Epithelial cell of esophagus (primary cell): ENCODE measurements around the gene OPALIN.

Source experiments
- DNase-seq: peaks from one replicate; pipeline ENCODE4 v3.0.0; 2010; ENCODE audit warnings: low read depth
- H3K4me3 ChIP-seq: 2 replicates; pipeline ENCODE4 v1.5.1; 2011; ENCODE audit warnings: mild to moderate bottlenecking, low read length, control low read depth
- TF ChIP-seq, protein P1 (sequence below): IDR thresholded peaks from 2 replicates; pipeline ENCODE4 v1.5.1; 2011; ENCODE audit warnings: low read depth, mild to moderate bottlenecking, low read length, control low read depth, inconsistent platforms; ENCODE audit not compliant: insufficient read depth; ENCODE audit errors: missing control alignments

OPALIN gene

DNA sequence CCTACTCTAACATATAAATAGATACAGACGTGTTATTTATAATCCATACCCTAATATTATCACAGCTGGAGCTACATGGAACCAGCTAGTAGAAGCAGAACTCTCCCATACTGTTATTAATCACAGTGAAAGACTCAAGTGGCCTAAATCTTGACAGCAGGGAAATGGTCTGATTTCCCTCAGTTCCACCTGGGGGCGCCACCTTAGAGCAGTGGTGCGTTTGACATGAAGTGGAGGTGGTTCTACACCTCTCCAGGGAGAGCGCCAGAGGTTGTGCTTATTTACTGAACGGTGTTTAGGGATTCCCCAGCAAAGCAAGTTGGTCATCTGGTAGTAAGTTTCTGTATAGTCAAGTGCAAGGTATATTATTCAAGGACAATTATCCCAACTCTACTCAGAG is 37.0 kb downstream of the OPALIN start:
- TF ChIP-seq, protein P1, sequence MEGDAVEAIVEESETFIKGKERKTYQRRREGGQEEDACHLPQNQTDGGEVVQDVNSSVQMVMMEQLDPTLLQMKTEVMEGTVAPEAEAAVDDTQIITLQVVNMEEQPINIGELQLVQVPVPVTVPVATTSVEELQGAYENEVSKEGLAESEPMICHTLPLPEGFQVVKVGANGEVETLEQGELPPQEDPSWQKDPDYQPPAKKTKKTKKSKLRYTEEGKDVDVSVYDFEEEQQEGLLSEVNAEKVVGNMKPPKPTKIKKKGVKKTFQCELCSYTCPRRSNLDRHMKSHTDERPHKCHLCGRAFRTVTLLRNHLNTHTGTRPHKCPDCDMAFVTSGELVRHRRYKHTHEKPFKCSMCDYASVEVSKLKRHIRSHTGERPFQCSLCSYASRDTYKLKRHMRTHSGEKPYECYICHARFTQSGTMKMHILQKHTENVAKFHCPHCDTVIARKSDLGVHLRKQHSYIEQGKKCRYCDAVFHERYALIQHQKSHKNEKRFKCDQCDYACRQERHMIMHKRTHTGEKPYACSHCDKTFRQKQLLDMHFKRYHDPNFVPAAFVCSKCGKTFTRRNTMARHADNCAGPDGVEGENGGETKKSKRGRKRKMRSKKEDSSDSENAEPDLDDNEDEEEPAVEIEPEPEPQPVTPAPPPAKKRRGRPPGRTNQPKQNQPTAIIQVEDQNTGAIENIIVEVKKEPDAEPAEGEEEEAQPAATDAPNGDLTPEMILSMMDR: no peak
- no peak overlapping the region for H3K4me3 ChIP-seq
- DNase-seq: no peak

DNA sequence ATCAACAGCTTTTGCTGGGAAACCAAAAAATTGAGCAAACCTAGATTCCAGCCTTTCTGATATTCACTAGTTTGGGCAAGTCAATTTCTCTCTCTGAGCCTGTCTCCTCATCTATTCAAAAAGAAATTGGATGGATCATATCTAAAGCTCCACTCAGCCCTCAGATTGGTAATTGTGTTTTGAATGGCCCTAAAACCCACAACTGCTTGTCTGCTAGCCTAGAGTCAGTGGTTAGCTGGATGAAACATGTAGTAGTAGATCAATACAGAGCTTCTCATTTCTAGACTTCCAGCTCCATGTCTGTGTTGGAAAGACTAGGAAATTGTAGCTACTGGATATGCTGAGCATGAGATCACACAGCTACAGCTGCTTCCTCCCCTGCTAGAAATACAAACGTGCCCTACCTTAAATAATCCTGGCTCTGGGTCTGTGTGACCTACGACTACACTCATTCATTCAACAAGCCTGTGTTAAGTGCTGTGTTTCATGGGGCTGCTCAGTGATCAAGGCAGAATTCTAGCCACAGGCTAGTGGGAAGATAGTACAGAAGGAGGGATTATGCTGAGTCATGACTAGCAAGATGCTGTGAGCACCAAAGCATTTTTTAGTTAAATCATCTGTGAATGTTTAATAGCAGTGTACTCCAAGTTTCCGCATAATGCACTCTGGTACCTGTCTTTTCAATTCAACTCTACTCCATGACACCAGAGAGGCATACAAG is 38.9 kb downstream of the OPALIN start:
- no peak overlapping the region for H3K4me3 ChIP-seq
- no peak for DNase-seq
- TF ChIP-seq, protein P1: no peak

DNA sequence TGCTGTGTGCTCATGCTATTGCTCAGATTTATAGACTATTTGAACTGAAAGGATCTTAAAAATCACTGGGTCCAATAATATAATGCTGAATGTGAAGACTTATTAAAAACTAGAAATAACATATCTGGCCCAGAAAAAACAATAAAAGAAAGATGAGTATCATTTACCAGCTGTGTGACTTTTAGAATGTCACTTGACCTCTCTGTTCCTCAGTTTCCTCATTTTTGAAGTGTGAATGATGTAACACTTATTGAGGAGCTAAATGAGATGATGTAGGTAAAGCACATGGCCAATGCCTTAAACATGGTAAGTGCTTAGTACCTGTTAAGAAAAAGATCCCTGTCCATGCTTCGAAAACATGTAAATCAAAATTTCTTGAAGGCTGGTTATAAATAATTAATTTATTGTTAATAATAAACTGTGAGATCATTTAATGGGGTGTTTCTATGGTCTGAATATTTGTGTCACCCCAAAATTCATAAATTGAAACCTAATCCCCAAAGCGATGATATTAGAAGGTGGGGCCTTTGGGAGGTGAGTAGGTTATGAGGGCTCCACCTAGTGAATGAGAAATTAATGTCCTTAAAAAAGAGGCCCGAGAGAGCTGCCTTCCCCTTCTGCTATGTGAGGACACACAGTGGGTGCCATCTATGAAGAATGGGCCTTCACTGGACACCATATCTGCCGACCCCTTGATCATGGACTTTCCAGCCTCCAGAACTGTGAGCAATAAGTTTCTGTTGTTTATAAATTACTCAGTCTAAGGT is 41.6 kb downstream of the OPALIN start:
- TF ChIP-seq, protein P1: no peak
- no peak overlapping the region for H3K4me3 ChIP-seq
- no peak for DNase-seq

DNA sequence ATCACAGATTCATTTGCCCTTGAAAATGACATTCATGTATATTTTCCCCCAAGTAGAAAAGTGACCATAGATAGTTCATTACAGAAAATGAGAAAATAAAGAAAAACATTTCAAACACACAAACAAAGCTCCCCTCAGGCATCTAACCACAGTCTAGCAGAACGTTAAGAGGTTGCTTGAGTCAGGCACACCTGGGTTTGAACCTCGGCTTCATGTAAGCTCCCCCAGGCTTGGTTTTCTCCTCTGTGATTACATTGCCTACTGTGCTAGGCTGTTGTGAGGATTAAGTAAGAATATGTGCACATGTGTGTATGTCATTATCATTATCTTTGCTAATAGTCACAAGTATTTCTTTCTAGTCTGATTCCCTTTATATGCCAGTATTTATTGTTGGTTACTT is 45.5 kb downstream of the OPALIN start:
- H3K4me3 ChIP-seq: no peak overlapping the region
- TF ChIP-seq, protein P1: no peak
- no peak for DNase-seq

DNA sequence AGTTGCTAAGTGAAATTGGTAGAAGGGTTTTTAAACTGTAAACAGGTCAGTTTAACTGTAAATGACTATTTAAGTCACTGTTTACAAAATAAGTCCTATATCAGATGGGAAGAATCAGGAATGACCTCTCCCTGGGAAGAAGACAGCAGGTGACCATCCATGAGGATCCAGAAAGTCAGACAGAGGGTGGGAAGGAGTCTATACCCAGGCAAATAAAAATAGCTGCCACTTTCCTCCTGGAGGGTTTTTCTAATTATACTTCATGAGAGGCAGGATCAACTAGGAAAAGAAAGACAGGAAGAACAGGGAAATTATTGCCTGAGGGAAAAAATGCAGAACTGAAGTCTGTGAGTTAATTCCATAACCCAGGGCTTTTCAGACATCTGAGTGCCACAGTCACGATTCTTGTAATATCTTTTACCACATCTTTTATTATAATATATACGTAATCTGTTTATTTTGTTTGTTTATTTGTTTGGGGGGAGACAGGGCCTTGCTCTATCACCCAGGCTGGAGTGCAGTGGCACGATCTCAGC is 47.6 kb downstream of the OPALIN start:
- no peak for DNase-seq
- TF ChIP-seq, protein P1: no peak
- H3K4me3 ChIP-seq: no peak overlapping the region

DNA sequence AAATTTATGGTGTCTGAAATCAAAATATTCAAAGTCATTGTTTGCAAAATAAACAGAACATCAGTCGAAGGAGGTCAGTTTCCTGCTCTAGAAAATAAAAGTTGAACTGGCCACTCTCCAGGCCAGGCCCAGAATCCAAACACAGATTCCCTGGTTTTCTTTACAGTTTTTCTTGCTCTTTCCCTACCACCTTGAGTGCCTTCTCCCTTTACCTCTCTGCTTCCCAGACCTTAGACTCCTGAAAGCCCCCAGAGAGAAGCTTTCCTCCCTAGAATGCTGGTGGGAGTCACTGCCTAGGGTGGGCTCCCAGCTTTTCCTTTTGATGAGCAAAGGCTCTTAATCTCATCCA is 48.5 kb downstream of the OPALIN start:
- no peak for DNase-seq
- TF ChIP-seq, protein P1: no peak
- no peak overlapping the region for H3K4me3 ChIP-seq
